GM10266 (cell line): Measurements from ENCODE around the gene GIN1.
A peak's percentile ranks its signal among the peaks of the same experiment; 100 is the strongest.
"Not testable (repeated sequence)": the region's sequence is repeated elsewhere in the genome, so short reads cannot be mapped to it uniquely, and the experiment has no call there.

ENCODE experiments used
- DNase-seq: peaks from one replicate; pipeline ENCODE4 v3.0.0; 2012; ENCODE audit errors: extremely low spot score
- TF ChIP-seq, protein P1 (sequence below): IDR thresholded peaks from 2 replicates; pipeline ENCODE4 v1.5.1; 2012; ENCODE audit warnings: mild to moderate bottlenecking, low read depth; ENCODE audit not compliant: control insufficient read depth, insufficient read depth; ENCODE audit errors: missing control alignments

GIN1 gene

DNA sequence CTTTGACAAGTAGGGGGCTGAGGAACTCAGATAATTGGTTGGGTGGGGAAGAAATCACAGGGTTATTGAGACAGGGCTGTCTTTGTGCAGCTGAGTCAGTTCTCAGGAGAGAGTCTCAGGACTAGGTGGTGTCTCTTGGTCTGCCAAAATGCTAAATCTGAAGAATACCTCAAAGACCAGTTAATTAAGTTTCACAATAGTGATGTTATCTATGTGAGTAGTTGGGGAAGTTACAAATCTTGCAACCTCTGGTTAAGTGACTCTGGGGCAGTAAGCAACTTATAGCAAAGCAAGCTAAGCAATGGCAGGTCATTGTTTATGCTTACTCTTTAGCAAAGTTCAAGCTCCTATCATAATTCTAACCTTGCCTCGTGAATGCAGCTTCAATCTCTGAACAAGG is 53.6 kb downstream of the GIN1 start:
- DNase-seq = no peak
- TF ChIP-seq, protein P1, sequence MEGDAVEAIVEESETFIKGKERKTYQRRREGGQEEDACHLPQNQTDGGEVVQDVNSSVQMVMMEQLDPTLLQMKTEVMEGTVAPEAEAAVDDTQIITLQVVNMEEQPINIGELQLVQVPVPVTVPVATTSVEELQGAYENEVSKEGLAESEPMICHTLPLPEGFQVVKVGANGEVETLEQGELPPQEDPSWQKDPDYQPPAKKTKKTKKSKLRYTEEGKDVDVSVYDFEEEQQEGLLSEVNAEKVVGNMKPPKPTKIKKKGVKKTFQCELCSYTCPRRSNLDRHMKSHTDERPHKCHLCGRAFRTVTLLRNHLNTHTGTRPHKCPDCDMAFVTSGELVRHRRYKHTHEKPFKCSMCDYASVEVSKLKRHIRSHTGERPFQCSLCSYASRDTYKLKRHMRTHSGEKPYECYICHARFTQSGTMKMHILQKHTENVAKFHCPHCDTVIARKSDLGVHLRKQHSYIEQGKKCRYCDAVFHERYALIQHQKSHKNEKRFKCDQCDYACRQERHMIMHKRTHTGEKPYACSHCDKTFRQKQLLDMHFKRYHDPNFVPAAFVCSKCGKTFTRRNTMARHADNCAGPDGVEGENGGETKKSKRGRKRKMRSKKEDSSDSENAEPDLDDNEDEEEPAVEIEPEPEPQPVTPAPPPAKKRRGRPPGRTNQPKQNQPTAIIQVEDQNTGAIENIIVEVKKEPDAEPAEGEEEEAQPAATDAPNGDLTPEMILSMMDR = no peak

DNA sequence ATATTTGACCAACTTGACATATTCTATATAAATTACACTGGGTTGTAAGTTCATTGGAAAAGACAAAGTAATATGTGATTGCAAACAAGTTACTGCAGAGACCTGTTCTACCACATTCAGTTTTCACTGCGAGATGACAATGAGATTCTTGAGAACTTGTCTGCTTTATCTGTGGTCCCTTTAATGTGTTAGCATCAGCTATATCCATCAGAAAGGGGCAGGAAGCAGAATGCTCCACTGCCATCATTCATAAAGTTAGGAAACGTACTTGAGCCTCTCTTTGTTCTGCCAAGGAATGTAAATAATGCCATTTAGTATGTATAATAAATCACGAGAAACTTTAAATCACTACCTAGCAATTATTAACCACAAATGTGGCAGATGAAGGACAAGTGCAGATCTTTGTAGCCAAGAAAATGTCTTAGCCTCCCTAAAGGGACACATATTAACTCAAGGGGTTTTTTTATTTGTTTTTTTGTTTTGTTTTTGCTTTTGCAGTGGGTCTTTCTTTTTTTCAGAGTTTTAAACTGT is 59.4 kb downstream of the GIN1 start:
- no peak for DNase-seq
- TF ChIP-seq, protein P1 = no peak

DNA sequence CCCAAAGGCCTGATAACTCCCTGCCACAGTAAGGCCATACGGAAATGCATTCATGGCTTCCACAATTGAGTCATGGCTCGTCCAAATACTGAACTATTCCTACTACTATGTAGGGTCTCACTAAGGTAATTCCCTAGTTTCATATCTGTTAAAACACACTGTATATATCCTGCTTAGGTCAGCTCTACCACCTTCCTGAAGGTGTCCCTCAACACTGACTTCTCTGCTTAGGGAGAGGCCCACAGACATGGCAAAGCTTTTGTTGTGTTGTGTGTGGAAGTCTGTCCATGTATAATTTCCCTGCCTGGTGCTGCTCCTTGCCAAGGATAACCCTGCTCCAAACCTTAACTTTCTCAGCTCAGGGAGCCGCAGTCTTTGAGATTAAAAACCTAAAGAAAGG is 60.4 kb downstream of the GIN1 start:
- DNase-seq = no peak
- TF ChIP-seq, protein P1 = no peak

DNA sequence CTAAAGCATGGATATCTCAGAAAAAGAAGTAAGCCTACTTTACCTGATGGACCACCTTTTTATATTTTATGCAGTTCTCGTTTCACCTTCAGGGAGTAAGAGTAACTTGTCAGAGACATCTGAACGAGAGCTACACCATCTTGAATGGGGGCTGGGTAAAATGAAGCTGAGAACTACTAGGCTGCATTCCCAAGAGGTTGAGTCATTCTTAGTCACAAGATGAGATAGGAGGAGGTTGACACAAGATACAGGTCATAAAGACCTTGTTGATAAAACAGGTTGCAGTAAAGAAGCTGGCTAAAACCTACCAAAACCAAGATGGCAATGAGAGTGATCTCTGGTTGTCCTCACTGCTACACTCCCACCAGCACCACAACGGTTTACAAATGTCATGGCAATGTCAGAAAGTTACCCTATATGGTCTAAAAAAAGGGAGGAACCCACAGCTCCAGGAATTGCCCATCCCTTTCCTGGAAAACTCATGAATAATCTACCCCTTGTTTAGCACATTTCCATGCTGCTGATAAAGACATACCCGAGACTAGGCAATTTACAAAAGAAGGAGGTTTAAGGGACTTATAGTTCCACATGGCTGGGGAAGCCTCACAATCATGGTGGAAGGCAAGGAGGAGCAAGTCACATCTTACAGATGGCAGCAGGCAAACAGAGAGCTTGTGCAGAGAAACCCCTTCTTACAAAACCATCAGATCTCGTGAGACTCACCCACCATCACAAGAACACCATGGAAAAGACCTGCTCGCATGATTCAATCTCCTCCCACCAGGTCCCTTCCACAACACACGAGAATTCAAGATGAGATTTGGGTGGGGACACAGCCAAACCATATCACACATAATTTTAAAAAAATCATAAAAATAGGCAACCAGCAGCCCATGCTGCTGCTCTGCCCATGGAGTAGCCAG is 62.5 kb downstream of the GIN1 start:
- no peak for DNase-seq

DNA sequence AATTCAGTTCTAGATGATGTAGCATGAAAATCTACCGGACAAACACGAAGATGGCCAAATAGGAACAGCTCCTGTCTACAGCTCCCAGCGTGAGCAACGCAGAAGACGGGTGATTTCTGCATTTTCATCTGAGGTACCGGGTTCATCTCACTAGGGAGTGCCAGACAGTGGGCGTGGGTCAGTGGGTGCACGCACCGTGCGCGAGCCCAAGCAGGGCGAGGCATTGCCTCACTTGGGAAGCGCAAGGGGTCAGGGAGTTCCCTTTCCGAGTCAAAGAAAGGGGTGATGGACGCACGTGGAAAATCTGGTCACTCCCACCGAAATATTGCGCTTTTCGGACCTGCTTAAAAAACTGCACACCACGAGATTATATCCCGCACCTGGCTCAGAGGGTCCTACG is 73.2 kb downstream of the GIN1 start:
- not testable (repeated sequence) for DNase-seq

More for the DNA sequence above, 62.5 kb downstream of the GIN1 start:
- TF ChIP-seq, protein P1 = no peak

DNA sequence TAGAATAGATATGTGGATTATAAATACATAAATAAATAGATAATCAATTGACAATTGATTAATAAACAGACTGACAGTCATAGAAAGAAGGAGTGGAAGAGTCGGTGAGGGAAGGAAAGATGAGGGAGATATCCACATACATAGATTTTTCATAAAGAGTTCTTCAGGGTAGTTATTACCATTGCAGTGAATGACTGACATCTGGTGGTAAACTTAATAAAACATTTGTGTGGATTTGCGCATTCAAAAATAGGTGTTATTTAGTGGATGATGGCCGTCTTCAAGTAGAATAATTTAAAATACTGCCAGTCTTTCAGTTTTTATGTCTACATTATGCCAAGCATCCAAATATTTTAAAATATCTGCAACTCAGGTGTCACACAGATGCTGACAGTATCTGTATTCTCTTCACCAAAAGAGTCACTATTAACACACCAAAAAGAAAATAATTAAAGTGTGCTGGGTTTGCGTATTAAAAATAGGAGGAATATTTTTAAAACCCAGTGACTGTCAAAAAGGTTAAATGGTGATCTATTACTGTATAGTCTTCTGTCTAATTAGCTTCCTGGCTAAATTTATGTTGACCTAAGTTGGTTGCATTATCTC is 78.8 kb downstream of the GIN1 start:
- peak; percentile 12 for DNase-seq
- TF ChIP-seq, protein P1 = peak; percentile 44

DNA sequence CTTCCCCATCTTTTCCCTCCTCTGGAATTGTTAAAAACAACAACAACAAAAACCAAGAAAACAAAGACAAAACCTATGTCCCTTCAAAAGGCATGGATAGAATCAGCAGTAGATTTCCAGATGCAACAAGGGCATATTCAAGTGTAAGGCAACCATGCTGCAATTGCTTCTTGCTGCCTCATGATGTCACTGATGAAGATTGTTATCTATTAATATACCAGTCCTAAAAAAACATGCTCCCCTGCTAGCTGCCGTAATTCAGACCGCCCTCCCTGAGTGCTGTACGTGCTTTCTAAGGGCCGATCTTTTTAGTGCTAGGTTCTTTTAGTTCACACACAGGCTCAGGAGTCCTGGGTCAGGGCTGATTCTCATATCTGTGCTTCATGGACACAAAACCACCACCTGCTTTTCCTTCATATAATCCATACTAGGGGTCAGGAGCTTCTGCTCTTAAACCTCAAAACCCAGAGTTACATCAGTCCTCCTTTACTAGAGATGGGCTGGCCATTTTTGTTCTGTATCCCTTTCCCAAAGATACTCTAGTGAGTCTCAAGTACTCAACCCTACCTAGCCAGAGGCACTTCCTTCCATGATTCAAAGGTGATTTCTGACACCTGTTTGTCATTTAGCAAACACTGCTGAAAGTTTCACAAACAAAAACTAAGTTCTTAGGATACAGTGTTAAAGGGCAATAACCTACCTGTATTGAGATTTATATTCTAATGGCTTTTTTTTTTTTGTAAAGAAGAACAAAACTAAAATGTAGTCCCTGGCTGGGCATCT is 82.1 kb downstream of the GIN1 start:
- DNase-seq = no peak
- TF ChIP-seq, protein P1 = no peak
